Hematopoietic multipotent progenitor cell treated with erythropoietin and hydrocortisone succinate and interleukin-3 and kit ligand, for 8 days (in vitro differentiated cells): ENCODE measurements around the gene LHPP.

Experiments
- DNase-seq: peaks from one replicate; pipeline ENCODE4 v3.0.0-alpha.2; 2015

LHPP gene

DNA sequence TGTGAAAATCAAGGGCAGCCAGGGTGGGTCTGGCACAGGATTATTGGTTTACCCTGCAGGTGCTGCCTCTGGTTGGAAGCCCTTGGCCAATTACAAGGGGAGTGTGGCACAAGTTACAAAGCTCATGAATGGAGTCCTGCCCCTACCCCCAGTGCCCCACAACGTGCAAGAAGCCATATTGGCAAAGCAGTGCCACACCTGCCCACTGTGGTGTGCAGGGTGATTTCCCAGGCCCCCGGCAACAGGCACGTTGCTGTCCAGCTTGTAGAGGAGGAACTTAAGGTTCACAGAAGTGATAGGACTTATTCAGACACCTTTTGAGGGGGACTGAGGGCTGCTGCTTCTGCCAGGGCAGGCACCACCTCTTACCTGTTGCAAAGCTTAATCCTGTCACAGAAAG, 11.4 kb downstream of the LHPP start:
- DNase-seq = no peak

- peak; percentile 41 for DNase-seq
These were observed 13.0 kb downstream of the LHPP start for GRCh38 chr10:124474514-124475070.

DNA sequence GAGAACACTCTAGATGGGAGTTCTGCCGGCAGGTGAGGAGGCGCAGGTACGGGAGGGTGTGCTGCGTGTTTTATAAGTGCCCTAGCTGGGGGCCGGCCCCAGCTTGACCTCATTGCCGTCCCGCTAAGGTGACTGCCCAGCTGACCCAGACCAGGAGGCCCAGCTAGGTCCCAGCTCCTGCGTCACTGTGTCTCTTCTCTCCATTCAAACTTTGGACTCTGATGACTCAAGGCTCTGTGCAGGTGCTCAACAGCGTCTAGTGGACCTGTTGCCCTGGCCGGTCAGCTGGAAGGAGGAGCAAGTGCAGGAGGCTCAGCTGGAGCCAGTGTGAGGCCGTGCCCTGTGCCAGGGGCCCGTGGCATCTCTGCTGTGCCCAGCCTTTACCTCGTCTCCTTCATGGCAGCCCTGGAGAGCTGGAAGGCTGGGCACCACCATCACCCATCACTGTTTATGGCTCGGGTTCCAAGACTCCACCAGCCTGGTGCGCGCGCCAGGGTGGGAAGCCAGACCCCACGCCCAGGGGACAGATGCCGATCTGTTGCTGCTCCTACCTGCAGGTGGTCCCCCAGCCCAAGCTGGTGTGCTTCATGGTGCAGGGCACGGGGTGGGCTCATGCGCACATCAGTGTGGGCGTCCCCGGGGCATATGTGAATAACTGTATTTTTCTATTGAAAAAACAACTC, 14.6 kb downstream of the LHPP start:
- DNase-seq = no peak

DNA sequence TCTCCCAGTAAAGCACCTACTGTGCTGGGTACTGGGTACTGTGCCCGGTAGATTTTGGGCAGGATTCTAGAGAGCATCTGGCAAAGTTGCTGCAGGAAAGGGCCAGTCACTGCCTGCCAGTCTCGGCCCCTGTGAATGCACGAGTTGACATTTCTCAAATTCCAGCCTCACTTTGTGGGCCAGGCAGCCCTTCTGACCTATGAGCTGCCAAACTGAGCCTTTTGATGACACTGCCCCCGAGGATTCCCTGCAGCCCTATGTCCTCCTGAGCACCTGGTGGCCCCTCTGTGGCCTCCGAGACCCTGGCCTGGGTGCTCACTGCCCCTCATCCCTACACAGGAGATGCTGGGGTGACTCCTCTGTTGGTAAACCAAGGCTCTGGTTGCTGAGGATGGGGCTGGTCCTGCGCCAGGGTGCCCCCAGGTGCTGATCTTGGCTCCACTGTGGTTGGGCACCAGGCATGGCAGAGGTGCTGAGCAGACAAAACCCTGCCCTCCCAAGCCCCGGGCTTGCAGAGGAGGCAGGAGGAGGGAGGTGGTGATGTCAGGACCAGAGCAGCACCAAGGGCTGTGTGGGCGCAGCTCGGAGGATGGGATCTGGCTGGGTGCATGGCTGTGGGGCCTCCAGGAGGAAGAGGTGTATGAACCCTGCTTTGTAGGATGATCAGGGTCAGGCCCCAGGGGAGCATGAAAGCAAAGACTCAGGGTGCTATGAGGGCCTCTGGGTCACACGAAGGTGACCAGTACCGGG, 16.2 kb downstream of the LHPP start:
- DNase-seq = no peak

- no peak for DNase-seq
These were observed 16.9 kb downstream of the LHPP start for GRCh38 chr10:124478515-124478914.

GRCh38 chr10:124480860-124481259, 19.2 kb downstream of the LHPP start:
- no peak for DNase-seq

DNA sequence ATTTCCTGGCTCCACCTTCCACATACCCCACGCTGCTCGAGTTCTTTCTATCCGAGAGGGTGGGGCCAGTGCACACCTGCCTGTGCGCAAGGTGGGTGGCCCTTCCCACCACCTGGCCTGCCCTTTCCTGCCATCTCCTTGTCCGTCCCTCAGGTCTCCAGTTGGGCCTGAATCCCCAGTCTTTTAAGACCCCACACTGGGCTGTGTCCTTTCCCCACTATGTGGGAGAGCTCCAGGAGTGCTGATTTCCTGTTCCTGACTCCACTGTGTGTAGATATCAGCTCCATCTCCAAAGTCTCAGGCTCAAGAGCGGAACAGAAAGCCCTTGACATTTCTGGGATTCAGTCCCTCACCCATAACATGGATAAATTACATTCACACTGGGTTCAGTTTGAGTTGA, 20.1 kb downstream of the LHPP start:
- DNase-seq = no peak

- no peak for DNase-seq
These were observed 20.7 kb downstream of the LHPP start for GRCh38 chr10:124482236-124482800.

GRCh38 chr10:124482876-124483275, 21.3 kb downstream of the LHPP start:
- DNase-seq = no peak

- no peak for DNase-seq
These were observed 22.4 kb downstream of the LHPP start for GRCh38 chr10:124484031-124484430.

- DNase-seq = no peak
These were observed 23.0 kb downstream of the LHPP start for GRCh38 chr10:124484661-124485060.

DNA sequence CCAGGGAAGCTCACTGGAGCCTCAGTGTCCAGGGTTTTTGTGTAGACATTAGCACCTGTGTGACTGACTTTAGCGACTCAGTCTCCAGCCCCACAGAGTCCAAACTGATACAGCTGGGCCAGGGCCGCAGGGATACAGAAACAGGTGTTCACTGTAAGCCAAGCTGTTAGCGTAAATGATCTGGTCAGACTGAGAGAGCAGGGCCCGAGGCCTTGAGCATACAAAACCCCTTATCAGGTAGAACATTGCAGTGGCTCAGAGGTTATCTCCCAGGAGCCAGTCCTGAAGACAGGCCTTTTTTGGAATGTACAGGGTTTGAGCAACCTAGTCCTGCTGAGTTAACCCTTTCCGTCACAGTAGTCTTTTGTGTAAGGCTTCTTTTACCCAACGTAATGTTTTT, 25.0 kb downstream of the LHPP start:
- DNase-seq = peak; percentile 94

- DNase-seq = no peak
These were observed 29.5 kb downstream of the LHPP start for GRCh38 chr10:124491105-124491504.

DNA sequence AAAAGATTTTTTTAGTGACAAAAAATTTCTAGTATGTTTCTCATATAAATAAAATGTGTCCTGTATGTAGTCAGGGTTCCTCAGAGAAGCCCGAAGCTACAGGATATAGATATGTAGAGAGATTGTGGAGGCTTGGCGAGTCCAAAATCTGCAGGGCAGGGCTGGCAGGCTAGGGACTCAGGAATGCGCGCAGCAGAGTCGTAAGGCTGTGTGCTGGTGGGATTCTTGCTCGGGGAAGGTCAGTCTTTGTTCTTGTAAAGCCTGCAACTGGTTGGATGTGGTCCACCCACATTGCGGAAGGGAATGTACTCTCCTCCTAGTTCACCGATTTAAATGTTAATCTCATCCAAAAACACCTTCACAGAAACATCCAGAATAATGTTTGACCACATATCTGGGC, 30.6 kb downstream of the LHPP start:
- no peak for DNase-seq

- no peak for DNase-seq
These were observed 31.7 kb downstream of the LHPP start for GRCh38 chr10:124493214-124493882.

DNA sequence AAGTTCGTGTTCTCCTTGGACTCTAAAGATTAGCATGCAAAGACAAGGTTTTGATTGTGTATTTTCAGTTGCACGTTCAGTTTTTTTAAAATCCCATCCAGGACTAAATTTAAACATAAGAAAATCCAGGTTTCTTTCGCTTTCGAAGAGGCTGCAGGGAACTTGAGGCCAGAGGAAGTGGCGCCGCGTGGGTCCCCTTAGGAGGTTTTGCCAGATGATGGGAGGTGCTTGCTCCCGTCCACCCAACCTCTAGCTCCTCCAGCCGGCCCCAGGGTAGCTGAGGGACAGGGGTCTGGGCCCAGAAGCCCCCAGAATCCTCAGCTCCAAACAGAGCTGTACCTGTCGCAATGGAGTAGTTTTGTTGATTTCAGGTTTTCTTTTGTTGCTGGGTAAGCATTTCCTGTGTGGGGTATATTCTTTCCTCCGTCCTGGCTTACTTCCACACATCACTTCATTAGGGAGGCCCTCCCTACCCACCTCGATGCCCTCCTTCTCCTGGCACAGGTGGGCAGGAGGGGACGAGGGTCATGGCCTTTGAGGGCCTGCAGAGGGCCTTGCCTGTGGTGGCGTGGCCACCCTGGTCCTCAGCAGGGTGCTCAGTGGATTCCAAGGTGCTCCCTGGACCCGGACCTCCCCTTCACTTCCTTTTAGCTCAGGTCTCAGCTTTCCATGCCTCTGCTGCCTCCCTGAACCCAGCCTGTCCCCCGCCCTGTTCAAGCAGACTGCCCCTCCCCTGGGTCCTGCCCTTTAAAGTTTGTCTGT, 32.6 kb downstream of the LHPP start:
- no peak for DNase-seq

GRCh38 chr10:124495162-124495561, 33.5 kb downstream of the LHPP start:
- no peak for DNase-seq

- no peak for DNase-seq
These were observed 34.1 kb downstream of the LHPP start for GRCh38 chr10:124495725-124496124.

- no peak for DNase-seq
These were observed 34.5 kb downstream of the LHPP start for GRCh38 chr10:124496150-124496549.

DNA sequence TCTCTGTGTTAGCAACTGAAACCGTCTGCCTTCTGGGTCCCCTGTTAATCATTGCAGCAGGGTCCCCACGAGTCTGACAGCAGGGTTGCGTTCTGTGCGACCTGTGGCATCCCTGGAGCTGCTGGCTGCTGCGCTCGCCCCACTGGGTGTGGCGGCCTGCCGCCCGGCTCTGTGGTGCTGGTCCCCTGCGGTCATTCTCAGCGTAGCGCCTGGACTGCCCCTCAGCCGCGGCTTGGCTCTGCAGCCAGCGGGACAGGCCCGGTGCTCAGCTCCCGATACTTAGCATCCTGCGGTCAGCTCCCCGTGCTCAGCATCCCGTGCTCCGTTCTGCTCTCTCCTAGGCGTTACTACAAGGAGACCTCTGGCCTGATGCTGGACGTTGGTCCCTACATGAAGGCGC, 35.0 kb downstream of the LHPP start:
- no peak for DNase-seq

GRCh38 chr10:124497196-124497881, 35.7 kb downstream of the LHPP start:
- DNase-seq = no peak

GRCh38 chr10:124498056-124498455, 36.4 kb downstream of the LHPP start:
- no peak for DNase-seq
